ENCODE results near the gene TMEM266.

The TMEM266 gene

GRCh38 chr15:76189106-76189505 is 129.3 kb downstream of the TMEM266 start:
- Histone ChIP-seq H3K9ac (ENCODE audit: low read depth, low read length) (no peak overlapping the region), H3K36me3 (ENCODE audit: insufficient read depth, low read length) (no peaks in the 10 kb centered on the region), H3K27me3 (ENCODE audit: insufficient read depth, low read length) (peaks cover 18% of the 10 kb centered on the region), H3K4me3 (ENCODE audit: low read length) (no peak overlapping the region), H3K9me3 (ENCODE audit: insufficient read depth, low read depth, low read length) (no peaks in the 10 kb centered on the region), H3K4me1 (ENCODE audit: insufficient read depth, low read length) (0 out of 2 replicates have a peak, but pooled peaks cover 1% of the 10 kb centered on the region), H3K27ac (ENCODE audit: low read depth, low read length) (no peak overlapping the region)
- WGBS, result 83% methylated on average over 2 of the region's 2 CpGs

GRCh38 chr15:76190070-76190564 is 130.3 kb downstream of the TMEM266 start:
- no peaks in the 10 kb centered on the region for H3K9me3 ChIP-seq (ENCODE audit: insufficient read depth, low read depth, low read length)
- no peak overlapping the region for H3K4me3 ChIP-seq (ENCODE audit: low read length)
- no peaks in the 10 kb centered on the region for H3K36me3 ChIP-seq (ENCODE audit: insufficient read depth, low read length)
- H3K27ac ChIP-seq (ENCODE audit: low read depth, low read length), result no peak overlapping the region
- WGBS, result 80% methylated on average over 12 of the region's 12 CpGs
- no peak overlapping the region for H3K9ac ChIP-seq (ENCODE audit: low read depth, low read length)
- 0 out of 2 replicates have a peak, but pooled peaks cover 3% of the 10 kb centered on the region for H3K4me1 ChIP-seq (ENCODE audit: insufficient read depth, low read length)
- H3K27me3 ChIP-seq (ENCODE audit: insufficient read depth, low read length), result peaks cover 18% of the 10 kb centered on the region

DNA sequence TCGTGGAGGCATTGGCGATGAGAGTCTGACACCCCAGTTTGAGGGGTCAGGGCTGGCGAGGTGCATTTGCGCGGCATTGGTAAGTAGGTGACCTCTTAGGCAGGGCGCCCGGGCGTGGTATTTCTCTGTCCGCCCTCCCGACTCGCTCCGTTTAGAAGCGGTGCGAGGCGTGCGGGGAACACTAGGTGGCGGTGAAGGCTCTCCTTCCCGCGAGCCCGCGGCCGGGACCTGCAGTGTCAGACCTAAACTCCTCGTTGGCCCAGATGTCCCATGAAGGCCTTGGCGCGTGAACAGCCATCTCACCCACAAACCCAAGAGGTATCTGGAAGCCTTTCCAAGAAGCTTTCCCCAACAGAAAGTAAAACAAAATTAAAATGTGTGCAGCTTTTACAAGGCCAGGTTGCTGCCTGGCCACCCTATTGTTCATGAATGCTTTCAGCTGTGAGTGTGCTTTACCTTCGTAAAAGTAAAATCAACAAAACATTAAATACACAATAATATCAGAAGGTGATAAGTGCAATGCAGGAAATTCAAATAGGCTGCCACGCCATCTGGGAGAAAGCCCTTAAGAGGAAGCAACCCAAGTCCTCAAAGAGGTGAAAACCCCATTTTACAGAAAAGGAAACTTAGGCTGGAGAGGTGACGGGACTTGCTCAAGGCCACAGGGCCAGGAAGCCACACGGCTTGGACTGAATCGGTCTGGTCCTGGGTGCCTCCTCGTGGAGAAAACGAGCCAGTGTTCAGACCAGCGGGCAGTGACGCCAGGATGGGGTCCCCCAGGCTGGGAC is 131.2 kb downstream of the TMEM266 start:
- H3K4me3 ChIP-seq (ENCODE audit: low read length), result no peak overlapping the region
- no peak overlapping the region for H3K27ac ChIP-seq (ENCODE audit: low read depth, low read length)
- H3K9ac ChIP-seq (ENCODE audit: low read depth, low read length), result no peak overlapping the region
- WGBS, result 28% methylated on average over 34 of the region's 34 CpGs
- no peaks in the 10 kb centered on the region for H3K36me3 ChIP-seq (ENCODE audit: insufficient read depth, low read length)
- 0 out of 2 replicates have a peak, but pooled peaks cover 3% of the 10 kb centered on the region for H3K4me1 ChIP-seq (ENCODE audit: insufficient read depth, low read length)
- no peaks in the 10 kb centered on the region for H3K9me3 ChIP-seq (ENCODE audit: insufficient read depth, low read depth, low read length)
- H3K27me3 ChIP-seq (ENCODE audit: insufficient read depth, low read length), result peaks cover 18% of the 10 kb centered on the region

DNA sequence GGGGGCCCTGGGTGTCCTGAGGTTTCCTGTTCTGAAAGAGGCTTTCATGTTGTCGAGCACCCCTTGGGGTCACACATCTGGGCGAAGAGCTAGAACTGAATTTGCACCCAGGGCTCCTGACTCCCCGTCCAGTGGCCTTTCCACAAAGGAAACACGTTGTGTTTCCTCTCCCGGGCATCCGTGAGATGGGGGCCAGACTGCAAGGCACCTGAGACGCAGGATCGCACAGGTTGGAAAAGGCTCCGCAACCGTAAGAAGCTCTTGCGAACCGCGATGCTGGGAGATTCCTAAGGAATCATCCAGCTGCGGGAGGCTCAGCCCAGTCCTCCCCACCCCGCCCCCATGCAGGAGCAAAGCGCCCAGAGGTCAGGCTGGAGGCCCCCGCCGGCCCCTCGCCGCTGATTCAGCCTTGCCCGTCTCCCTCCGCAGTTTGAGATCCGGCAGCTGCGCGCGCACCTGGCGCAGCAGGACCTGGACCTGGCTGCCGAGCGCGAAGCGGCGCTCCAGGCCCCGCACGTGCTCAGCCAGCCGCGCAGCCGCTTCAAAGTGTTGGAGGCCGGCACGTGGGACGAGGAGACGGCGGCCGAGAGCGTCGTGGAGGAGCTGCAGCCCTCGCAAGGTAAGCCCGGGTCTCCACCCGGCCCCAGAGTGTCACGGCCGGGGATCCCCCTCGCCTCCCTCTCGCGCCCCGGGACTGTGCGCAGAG is 131.9 kb downstream of the TMEM266 start:
- no peaks in the 10 kb centered on the region for H3K9me3 ChIP-seq (ENCODE audit: insufficient read depth, low read depth, low read length)
- no peak overlapping the region for H3K27ac ChIP-seq (ENCODE audit: low read depth, low read length)
- WGBS, result 93% methylated on average over 55 of the region's 55 CpGs

DNA sequence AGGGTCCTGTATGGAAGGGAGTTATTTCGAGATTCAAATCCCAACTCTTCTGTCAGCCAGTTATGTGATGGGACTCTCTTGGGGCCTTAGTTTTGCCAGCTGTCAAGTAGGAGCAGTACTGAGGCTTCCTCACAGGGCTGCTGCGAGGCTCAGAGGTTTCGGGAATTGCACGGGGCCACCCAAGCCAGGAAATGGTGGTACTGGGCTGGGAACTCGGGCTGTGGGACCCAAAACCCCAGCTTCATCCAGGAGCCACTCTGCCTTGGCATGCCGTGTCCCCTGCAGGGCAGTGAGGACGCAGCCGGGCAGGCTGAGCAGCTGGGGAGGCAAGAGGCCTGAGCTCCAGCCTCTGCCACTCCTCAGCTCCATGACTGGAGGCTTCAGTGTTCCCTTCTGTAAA is 132.9 kb downstream of the TMEM266 start:
- Histone ChIP-seq H3K4me3 (ENCODE audit: low read length) (no peak overlapping the region), H3K9me3 (ENCODE audit: insufficient read depth, low read depth, low read length) (no peaks in the 10 kb centered on the region), H3K36me3 (ENCODE audit: insufficient read depth, low read length) (no peaks in the 10 kb centered on the region), H3K9ac (ENCODE audit: low read depth, low read length) (no peak overlapping the region), H3K4me1 (ENCODE audit: insufficient read depth, low read length) (0 out of 2 replicates have a peak, but pooled peaks cover 3% of the 10 kb centered on the region), H3K27me3 (ENCODE audit: insufficient read depth, low read length) (peaks cover 18% of the 10 kb centered on the region), H3K27ac (ENCODE audit: low read depth, low read length) (no peak overlapping the region)
- 93% methylated on average over 8 of the region's 8 CpGs for WGBS

More for the DNA sequence above, 131.9 kb downstream of the TMEM266 start:
- H3K27me3 ChIP-seq (ENCODE audit: insufficient read depth, low read length), result peaks cover 18% of the 10 kb centered on the region
- H3K4me3 ChIP-seq (ENCODE audit: low read length), result no peak overlapping the region
- H3K4me1 ChIP-seq (ENCODE audit: insufficient read depth, low read length), result 0 out of 2 replicates have a peak, but pooled peaks cover 3% of the 10 kb centered on the region
- H3K36me3 ChIP-seq (ENCODE audit: insufficient read depth, low read length), result no peaks in the 10 kb centered on the region
- H3K9ac ChIP-seq (ENCODE audit: low read depth, low read length), result no peak overlapping the region

DNA sequence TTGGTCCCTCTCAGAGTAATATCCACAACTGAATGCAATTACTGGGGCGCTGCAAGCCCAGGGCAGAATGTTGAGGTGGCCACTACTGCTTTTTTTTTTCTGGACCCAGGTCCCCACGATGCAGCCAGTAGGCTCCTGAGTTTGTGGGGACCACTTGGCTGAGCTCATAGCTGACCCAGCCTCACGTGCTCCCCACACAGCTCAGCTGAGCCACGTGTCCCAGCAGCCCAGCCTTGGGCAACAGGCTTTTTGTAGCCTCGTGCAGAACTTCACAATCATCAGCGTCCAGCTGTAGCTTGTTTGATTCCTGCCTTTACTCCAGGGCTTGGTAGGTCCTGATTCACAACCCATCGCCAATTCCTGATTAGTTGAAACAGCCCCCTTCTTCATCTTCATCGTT is 134.1 kb downstream of the TMEM266 start:
- Histone ChIP-seq H3K4me3 (ENCODE audit: low read length) (no peak overlapping the region), H3K4me1 (ENCODE audit: insufficient read depth, low read length) (0 out of 2 replicates have a peak, but pooled peaks cover 3% of the 10 kb centered on the region), H3K36me3 (ENCODE audit: insufficient read depth, low read length) (no peaks in the 10 kb centered on the region), H3K27me3 (ENCODE audit: insufficient read depth, low read length) (peaks cover 17% of the 10 kb centered on the region), H3K9ac (ENCODE audit: low read depth, low read length) (no peak overlapping the region), H3K27ac (ENCODE audit: low read depth, low read length) (no peak overlapping the region), H3K9me3 (ENCODE audit: insufficient read depth, low read depth, low read length) (no peaks in the 10 kb centered on the region)
- 83% methylated on average over 8 of the region's 8 CpGs for WGBS

DNA sequence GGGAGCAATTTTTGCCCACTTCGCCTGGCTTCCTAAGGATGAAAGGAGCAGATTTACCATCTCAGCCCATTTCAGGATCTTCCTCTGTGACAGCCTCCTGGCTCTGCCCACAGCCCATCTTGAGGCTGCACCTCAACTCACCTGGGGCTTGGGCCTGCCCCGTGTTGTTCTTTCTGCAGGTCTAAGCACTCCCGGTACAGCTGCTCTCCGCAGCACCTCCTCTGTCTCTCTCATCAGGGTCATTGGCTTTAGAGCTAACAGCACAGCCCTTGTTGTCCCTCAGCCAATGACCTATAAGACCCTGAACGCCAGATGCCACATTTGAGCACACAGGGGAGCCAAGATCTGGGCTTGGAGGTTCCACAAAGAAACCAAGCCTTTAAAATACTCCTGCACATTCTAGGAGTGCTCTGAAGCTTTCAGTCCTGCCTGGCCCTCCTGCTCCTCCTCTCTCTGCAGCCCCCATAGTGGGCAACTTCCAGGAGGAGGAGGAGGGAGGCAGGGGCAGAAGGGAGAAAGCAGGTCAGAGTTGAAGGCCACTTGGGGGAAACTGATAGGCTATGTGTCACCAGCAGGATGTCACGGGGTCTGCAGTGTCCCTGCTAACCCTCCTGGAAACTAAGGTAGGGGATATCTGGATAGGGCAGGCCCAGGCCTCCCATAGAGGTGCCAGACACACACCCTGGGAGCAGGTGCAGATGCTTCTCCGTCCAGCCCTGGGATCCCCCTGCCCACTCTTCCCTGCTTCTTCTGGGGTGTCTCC is 135.9 kb downstream of the TMEM266 start:
- Histone ChIP-seq H3K4me3 (ENCODE audit: low read length) (no peak overlapping the region), H3K9me3 (ENCODE audit: insufficient read depth, low read depth, low read length) (no peaks in the 10 kb centered on the region), H3K36me3 (ENCODE audit: insufficient read depth, low read length) (no peaks in the 10 kb centered on the region), H3K9ac (ENCODE audit: low read depth, low read length) (no peak overlapping the region), H3K27me3 (ENCODE audit: insufficient read depth, low read length) (no peaks in the 10 kb centered on the region; the same call in 1 of the 2 replicates), H3K27ac (ENCODE audit: low read depth, low read length) (no peak overlapping the region), H3K4me1 (ENCODE audit: insufficient read depth, low read length) (peaks cover 6% of the 10 kb centered on the region; the same call in 1 of the 2 replicates)
- 87% methylated on average over 7 of the region's 7 CpGs for WGBS

GRCh38 chr15:76196269-76197231 is 136.8 kb downstream of the TMEM266 start:
- Histone ChIP-seq H3K9ac (ENCODE audit: low read depth, low read length) (no peak overlapping the region), H3K4me3 (ENCODE audit: low read length) (no peak overlapping the region), H3K27ac (ENCODE audit: low read depth, low read length) (no peak overlapping the region)

GRCh38 chr15:76197703-76198455 is 138.1 kb downstream of the TMEM266 start:
- WGBS, result 91% methylated on average over 8 of the region's 8 CpGs
- Histone ChIP-seq H3K27me3 (ENCODE audit: insufficient read depth, low read length) (no peaks in the 10 kb centered on the region; the same call in 1 of the 2 replicates), H3K4me1 (ENCODE audit: insufficient read depth, low read length) (peaks cover 6% of the 10 kb centered on the region; the same call in 1 of the 2 replicates), H3K9me3 (ENCODE audit: insufficient read depth, low read depth, low read length) (no peaks in the 10 kb centered on the region), H3K9ac (ENCODE audit: low read depth, low read length) (no peak overlapping the region), H3K27ac (ENCODE audit: low read depth, low read length) (no peak overlapping the region), H3K36me3 (ENCODE audit: insufficient read depth, low read length) (no peaks in the 10 kb centered on the region), H3K4me3 (ENCODE audit: low read length) (no peak overlapping the region)

More at GRCh38 chr15:76196269-76197231, 136.8 kb downstream of the TMEM266 start:
- Histone ChIP-seq H3K36me3 (ENCODE audit: insufficient read depth, low read length) (no peaks in the 10 kb centered on the region), H3K9me3 (ENCODE audit: insufficient read depth, low read depth, low read length) (no peaks in the 10 kb centered on the region), H3K27me3 (ENCODE audit: insufficient read depth, low read length) (no peaks in the 10 kb centered on the region; the same call in 1 of the 2 replicates), H3K4me1 (ENCODE audit: insufficient read depth, low read length) (peaks cover 6% of the 10 kb centered on the region; the same call in 1 of the 2 replicates)
- 68% methylated on average over 18 of the region's 18 CpGs for WGBS
